CD4-positive, alpha-beta T cell treated with Interferon gamma for 1 hour (primary cell): ENCODE results near the gene CARD8.

Experiments
- DNase-seq: peaks from one replicate; pipeline ENCODE4 v3.0.0-alpha.2; 2020

Gene CARD8

GRCh38 chr19:48203794-48204628 is 51.7 kb downstream of the CARD8 start:
- peak; percentile 91 for DNase-seq

GRCh38 chr19:48203222-48203793 is 52.4 kb downstream of the CARD8 start:
- no peak for DNase-seq

GRCh38 chr19:48196933-48197665 is 58.6 kb downstream of the CARD8 start:
- DNase-seq = no peak

- no peak for DNase-seq
These were observed 59.4 kb downstream of the CARD8 start for GRCh38 chr19:48196321-48196763.

- no peak for DNase-seq
These were observed 60.6 kb downstream of the CARD8 start for GRCh38 chr19:48194844-48195830.

- DNase-seq = peak; percentile 3
These were observed 61.5 kb downstream of the CARD8 start for GRCh38 chr19:48194041-48194843.

- DNase-seq = no peak
These were observed 63.0 kb downstream of the CARD8 start for GRCh38 chr19:48192750-48193149.

GRCh38 chr19:48190885-48191284 is 64.8 kb downstream of the CARD8 start:
- no peak for DNase-seq

- peak; percentile 79 for DNase-seq
These were observed 65.3 kb downstream of the CARD8 start for GRCh38 chr19:48190288-48190884.

- DNase-seq = no peak
These were observed 69.1 kb downstream of the CARD8 start for GRCh38 chr19:48186541-48186991.

- DNase-seq = no peak
These were observed 69.7 kb downstream of the CARD8 start for GRCh38 chr19:48186015-48186414.

- DNase-seq = no peak
These were observed 72.4 kb downstream of the CARD8 start for GRCh38 chr19:48183356-48183755.

- DNase-seq = no peak
These were observed 73.3 kb downstream of the CARD8 start for GRCh38 chr19:48182434-48182833.

- no peak for DNase-seq
These were observed 74.2 kb downstream of the CARD8 start for GRCh38 chr19:48181505-48181904.

- no peak for DNase-seq
These were observed 79.5 kb downstream of the CARD8 start for GRCh38 chr19:48176226-48176625.

GRCh38 chr19:48175578-48175977 is 80.1 kb downstream of the CARD8 start:
- DNase-seq = no peak

GRCh38 chr19:48174445-48175030 is 81.2 kb downstream of the CARD8 start:
- DNase-seq = no peak

GRCh38 chr19:48171710-48172109 is 84.0 kb downstream of the CARD8 start:
- DNase-seq = no peak

- no peak for DNase-seq
These were observed 84.8 kb downstream of the CARD8 start for GRCh38 chr19:48170817-48171347.
